Thyroid gland (tissue), 4 donors: Measurements from ENCODE around the gene MZF1.

ENCODE experiments used
- CTCF ChIP-seq, 6 experiments: fragments of 200-600 bp in 3 of 6; fragments of 450-650 bp in 3 of 6; sonication (generic) in 3 of 6; IDR thresholded peaks; one replicate each; pipeline ENCODE4 v1.5.1; 2016 to 2019; ENCODE audit warnings: antibody characterized with exemption in 6 of 6, mild to moderate bottlenecking in 2 of 6, inconsistent platforms in 1 of 6, moderate library complexity in 1 of 6
- POLR2A ChIP-seq, 2 donors: fragments of 450-650 bp; IDR thresholded peaks; one replicate each; pipeline ENCODE4 v1.6.1; 2017; ENCODE audit warnings: antibody characterized with exemption in 2 of 2, mild to moderate bottlenecking in 2 of 2, moderate library complexity in 1 of 2

GRCh38 chr19:58566989-58567388, 6.1 kb downstream of the MZF1 start:
- TF ChIP-seq POLR2A (IDR thresholded peaks at IDR 0.05) (no peak), CTCF (IDR thresholded peaks at IDR 0.05) (no peak)
